Tibial artery (tissue), 4 donors: ENCODE measurements around the gene KIF26B.
"Not testable (repeated sequence)": the region's sequence is repeated elsewhere in the genome, so short reads cannot be mapped to it uniquely, and the experiment has no call there.

Experiments
- DNase-seq, 2 donors: peaks; one replicate each; pipeline ENCODE4 v3.0.0-alpha.2; 2019
- H3K27ac ChIP-seq, 2 donors: fragments of 200-600 bp; sonication (generic) in 1 of 2; 1 replicate in 1 of 2; 2 replicates in 1 of 2; pipeline ENCODE4 v1.5.1; 2018 to 2019; ENCODE audit warnings: mild to moderate bottlenecking in 1 of 2
- H3K27me3 ChIP-seq, 2 donors: fragments of 200-600 bp; sonication (generic) in 1 of 2; one replicate each; pipeline versions ENCODE4 v1.5.1 to v1.6.0; 2016 to 2019
- H3K36me3 ChIP-seq, 3 donors: fragments of 200-600 bp; sonication (generic) in 2 of 3; one replicate each; pipeline ENCODE4 v1.5.1; 2016 to 2019; ENCODE audit warnings: mild to moderate bottlenecking in 2 of 3
- H3K4me1 ChIP-seq, 4 donors: fragments of 200-600 bp; sonication (generic) in 2 of 4; 1 replicate in 3 of 4; 2 replicates in 1 of 4; pipeline ENCODE4 v1.5.1; 2016 to 2019
- H3K4me3 ChIP-seq, 2 donors: fragments of 200-600 bp; sonication (generic) in 1 of 2; 1 replicate in 1 of 2; 2 replicates in 1 of 2; pipeline ENCODE4 v1.5.1; 2018 to 2019; ENCODE audit warnings: mild to moderate bottlenecking in 2 of 2
- H3K9me3 ChIP-seq, 3 donors: fragments of 200-600 bp; sonication (generic) in 1 of 3; one replicate each; pipeline ENCODE4 v1.5.1; 2016 to 2019
- intact Hi-C: fragments of 100-400 bp; cut with DNase I; formaldehyde crosslinking; loops from one replicate; pipeline ENCODE4 v1.15.0; 2023; ENCODE audit warnings: low total_unique reads
- TF ChIP-seq, protein P1 (sequence below), 2 experiments: fragments of 200-600 bp in 1 of 2; fragments of 450-650 bp in 1 of 2; IDR thresholded peaks; one replicate each; pipeline ENCODE4 v1.5.1; 2017 to 2019; ENCODE audit warnings: antibody characterized with exemption in 2 of 2, mild to moderate bottlenecking in 1 of 2, moderate library complexity in 1 of 2

Gene KIF26B

DNA sequence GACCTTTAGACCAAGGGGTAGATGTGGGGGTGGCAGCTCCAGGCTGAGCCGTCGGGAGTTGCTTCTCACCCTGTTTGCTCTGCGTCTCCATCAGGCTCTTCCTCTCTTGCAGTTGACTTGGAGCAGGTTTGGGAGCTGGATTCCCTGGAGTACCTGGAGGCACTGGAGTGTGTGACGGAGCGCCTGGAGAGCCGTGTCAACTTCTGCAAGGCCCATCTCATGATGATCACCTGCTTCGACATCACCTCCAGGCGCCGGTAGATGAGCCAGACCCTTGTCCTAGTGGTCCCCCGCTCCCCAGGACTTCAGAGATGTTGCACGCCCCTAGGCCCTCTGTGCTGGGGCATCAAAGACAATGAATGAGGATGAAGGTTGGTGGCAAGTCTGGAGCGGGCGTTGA, 547.6 kb downstream of the KIF26B start:
- intact Hi-C loops = no loop called here
- no peak for DNase-seq
- Histone ChIP-seq H3K27me3 (no peaks in the 10 kb centered on the region), H3K27ac (no peak overlapping the region), H3K36me3 (no peaks in the 10 kb centered on the region), H3K4me1 (no peaks in the 10 kb centered on the region), H3K4me3 (no peak overlapping the region), H3K9me3 (peaks cover 0 to 4% (median 0%) of the 10 kb centered on the region in 3 donors)
- TF ChIP-seq, protein P1, sequence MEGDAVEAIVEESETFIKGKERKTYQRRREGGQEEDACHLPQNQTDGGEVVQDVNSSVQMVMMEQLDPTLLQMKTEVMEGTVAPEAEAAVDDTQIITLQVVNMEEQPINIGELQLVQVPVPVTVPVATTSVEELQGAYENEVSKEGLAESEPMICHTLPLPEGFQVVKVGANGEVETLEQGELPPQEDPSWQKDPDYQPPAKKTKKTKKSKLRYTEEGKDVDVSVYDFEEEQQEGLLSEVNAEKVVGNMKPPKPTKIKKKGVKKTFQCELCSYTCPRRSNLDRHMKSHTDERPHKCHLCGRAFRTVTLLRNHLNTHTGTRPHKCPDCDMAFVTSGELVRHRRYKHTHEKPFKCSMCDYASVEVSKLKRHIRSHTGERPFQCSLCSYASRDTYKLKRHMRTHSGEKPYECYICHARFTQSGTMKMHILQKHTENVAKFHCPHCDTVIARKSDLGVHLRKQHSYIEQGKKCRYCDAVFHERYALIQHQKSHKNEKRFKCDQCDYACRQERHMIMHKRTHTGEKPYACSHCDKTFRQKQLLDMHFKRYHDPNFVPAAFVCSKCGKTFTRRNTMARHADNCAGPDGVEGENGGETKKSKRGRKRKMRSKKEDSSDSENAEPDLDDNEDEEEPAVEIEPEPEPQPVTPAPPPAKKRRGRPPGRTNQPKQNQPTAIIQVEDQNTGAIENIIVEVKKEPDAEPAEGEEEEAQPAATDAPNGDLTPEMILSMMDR (IDR thresholded peaks at IDR 0.05) = no peak

DNA sequence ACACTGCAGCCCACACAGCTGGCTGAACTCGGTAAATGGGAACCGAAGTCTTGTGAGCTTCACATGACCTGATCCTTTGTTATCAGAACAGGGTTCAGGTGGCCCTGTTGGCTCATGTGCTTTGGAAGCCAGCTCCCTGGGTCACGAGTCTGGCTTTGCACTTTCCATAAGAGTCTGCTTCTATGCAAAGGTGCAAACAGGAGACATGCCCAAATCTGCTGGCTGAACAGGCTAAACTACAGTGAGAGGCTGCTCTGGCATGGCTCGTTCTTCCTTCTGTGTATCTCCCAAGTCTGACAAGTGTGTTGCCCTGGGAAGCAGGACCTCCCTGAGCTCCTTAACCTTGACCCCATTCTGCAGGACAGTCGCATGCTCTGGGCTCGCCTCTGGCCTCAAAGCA, 549.6 kb downstream of the KIF26B start:
- intact Hi-C loops = no loop called here
- no peak for DNase-seq
- TF ChIP-seq, protein P1 (IDR thresholded peaks at IDR 0.05) = no peak

DNA sequence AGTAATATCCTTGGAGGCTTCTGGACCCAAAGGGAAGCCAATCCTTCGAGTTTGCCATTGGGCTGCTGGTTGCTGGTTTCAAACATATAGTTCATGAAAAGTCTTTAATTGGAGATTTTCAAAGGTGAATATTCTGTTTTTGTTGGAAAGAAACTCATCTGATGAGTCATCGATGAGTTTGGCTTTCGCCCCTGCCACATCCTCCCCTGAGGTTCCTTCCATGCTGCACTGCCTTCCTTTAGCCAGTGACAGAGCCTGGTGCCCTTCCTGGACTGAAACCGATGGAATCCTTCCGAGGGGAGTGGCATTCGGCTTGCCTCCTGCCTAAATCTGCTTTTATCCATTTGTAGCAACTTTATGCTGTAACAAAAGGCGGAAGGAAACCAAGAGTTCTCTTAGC, 550.0 kb downstream of the KIF26B start:
- Histone ChIP-seq H3K27ac (no peak overlapping the region), H3K36me3 (no peaks in the 10 kb centered on the region), H3K27me3 (no peaks in the 10 kb centered on the region), H3K4me1 (no peaks in the 10 kb centered on the region), H3K4me3 (no peak overlapping the region), H3K9me3 (peaks cover 0 to 4% (median 0%) of the 10 kb centered on the region in 3 donors)
- intact Hi-C loops = no loop called here
- DNase-seq = no peak
- TF ChIP-seq, protein P1 (IDR thresholded peaks at IDR 0.05) = no peak

More for the DNA sequence above, 549.6 kb downstream of the KIF26B start:
- Histone ChIP-seq H3K4me1 (no peaks in the 10 kb centered on the region), H3K4me3 (no peak overlapping the region), H3K27ac (no peak overlapping the region), H3K27me3 (no peaks in the 10 kb centered on the region), H3K9me3 (peaks cover 0 to 4% (median 0%) of the 10 kb centered on the region in 3 donors), H3K36me3 (no peaks in the 10 kb centered on the region)

DNA sequence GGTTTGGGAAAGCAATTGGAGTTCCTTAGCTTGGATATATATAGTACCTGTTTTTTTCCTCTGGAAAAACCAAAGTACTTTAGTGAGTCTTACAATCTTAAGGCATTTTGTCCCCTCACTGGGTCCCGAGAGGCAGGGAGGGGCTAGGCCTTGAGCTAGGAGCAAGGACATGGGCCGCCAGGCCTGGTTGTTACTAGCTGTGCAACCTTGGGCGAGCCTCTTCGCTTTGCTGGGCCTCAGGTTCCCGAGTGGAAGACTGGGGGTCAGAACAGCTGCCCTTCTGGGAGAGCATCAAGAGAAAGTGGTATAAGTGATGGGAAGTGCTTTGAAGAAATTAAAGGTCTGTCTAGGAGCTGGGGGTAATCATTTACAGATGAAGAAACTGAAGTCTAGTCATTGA, 553.2 kb downstream of the KIF26B start:
- TF ChIP-seq, protein P1 (IDR thresholded peaks at IDR 0.05) = no peak
- H3K27me3 ChIP-seq = no peaks in the 10 kb centered on the region
- no peaks in the 10 kb centered on the region for H3K36me3 ChIP-seq
- peaks cover 0 to 4% (median 0%) of the 10 kb centered on the region in 3 donors for H3K9me3 ChIP-seq
- H3K4me1 ChIP-seq = no peaks in the 10 kb centered on the region
- no peak for DNase-seq
- H3K4me3 ChIP-seq = no peak overlapping the region
- H3K27ac ChIP-seq = no peak overlapping the region
- intact Hi-C loops = no loop called here

DNA sequence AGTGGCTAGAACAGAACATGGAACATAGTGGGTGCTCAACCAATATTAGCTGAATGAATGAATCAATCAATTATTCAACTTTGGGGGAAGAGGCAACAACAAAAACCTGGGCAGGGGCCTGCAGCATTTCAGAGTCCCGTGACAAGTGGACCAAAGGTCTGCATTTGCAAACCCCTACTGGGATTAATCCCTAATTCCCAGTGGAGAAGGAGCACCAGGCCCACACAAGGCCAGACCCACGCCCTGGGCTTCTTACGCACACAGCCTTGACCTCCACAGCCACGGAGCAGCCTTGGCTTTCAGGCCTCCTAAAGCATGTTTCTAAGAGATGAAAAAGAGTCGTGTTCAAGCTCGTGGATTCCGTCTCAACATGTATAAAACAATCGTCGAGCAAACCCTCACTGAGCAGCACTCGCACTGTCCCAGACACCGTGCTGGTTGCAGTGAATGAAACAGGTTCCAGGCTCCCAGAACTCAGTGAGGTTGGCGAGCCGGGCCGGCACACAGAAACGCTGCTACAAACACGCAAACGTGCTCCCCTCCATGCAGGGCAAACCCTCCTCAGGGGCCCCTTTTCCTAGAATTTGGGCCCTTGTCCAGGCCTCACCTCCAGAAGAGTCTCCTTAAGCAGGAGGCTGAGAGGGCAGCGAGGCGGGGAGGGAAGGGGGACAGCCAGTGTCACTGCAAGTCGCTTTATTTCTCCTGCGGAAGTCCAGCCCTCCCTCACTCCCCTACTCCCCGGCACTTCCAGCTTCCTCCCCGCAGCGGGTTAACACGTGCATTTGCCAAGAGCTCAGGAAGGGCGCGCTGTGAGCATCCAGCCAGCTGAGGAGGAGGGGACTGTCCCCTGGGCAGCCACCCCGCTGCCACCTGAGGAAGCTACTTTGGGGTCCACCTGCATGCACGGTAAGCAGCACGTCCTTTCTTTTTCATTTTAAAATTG, 556.4 kb downstream of the KIF26B start:
- Histone ChIP-seq H3K27ac (no peak overlapping the region), H3K27me3 (no peaks in the 10 kb centered on the region), H3K4me3 (no peak overlapping the region), H3K9me3 (no peaks in the 10 kb centered on the region), H3K36me3 (no peaks in the 10 kb centered on the region), H3K4me1 (no peaks in the 10 kb centered on the region)
- intact Hi-C loops = no loop called here
- TF ChIP-seq, protein P1 (IDR thresholded peaks at IDR 0.05) = no peak
- no peak for DNase-seq

DNA sequence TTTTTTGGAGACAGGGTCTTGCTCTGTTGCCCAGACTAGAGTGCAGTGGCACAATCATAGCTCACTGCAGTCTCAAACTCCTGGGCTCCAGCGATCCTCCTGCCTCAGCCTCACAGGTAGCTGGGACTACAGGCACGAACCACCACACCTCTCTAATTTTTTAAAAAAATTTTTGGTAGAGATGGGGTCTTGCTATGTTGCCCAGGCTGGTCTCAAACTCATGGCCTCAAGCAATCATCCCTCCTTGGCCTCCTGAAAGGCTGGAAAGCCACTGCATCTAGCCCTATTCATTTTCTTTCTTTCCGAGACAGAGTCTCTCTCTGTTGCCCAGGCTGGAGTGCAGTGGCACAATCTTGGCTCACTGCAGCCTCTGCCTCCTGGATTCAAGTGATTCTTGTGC, 559.2 kb downstream of the KIF26B start:
- H3K4me3 ChIP-seq, H3K27me3 ChIP-seq, DNase-seq, H3K27ac ChIP-seq, H3K9me3 ChIP-seq, H3K4me1 ChIP-seq, intact Hi-C loops, H3K36me3 ChIP-seq: not testable (repeated sequence)
